ENCODE data around the gene MAN1C1.

DNA sequence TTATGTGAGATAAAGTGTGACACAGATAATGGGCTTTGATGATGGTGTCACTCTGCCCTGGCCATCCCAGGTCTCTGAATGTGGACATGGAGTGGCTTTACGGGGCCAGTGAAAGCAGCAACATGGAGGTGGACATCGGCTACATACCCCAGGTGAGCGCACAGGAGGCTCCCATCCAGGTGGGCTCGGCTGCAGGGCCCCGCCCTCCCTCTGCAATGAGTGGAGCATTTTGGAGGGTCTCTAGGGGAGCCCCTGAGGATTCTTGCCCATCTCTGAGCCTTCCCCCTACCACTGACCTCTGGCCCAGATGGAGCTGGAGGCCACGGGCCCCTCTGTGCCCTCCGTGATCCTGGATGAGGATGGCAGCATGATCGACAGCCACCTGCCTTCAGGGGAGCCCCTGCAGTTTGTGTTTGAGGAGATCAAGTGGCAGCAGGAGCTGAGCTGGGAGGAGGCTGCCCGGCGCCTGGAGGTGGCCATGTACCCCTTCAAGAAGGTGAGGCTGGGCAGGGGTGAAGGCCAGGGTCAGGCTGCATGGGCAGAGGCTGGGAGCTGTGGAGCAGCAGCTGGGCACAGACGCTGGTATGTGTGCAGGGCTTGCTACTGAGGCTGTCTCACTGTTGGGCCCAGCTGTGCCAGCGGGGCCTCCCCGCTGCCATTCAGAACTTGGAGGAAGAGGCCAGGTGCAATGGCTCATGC, 194.9 kb downstream of the MAN1C1 start:
- TF ChIP-seq, protein P1, sequence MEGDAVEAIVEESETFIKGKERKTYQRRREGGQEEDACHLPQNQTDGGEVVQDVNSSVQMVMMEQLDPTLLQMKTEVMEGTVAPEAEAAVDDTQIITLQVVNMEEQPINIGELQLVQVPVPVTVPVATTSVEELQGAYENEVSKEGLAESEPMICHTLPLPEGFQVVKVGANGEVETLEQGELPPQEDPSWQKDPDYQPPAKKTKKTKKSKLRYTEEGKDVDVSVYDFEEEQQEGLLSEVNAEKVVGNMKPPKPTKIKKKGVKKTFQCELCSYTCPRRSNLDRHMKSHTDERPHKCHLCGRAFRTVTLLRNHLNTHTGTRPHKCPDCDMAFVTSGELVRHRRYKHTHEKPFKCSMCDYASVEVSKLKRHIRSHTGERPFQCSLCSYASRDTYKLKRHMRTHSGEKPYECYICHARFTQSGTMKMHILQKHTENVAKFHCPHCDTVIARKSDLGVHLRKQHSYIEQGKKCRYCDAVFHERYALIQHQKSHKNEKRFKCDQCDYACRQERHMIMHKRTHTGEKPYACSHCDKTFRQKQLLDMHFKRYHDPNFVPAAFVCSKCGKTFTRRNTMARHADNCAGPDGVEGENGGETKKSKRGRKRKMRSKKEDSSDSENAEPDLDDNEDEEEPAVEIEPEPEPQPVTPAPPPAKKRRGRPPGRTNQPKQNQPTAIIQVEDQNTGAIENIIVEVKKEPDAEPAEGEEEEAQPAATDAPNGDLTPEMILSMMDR (IDR thresholded peaks at IDR 0.05), result no peak
- TF ChIP-seq POLR2A (IDR thresholded peaks at IDR 0.05), result no peak
